Heart left ventricle (tissue), 16 donors: ENCODE results near the gene CEACAM4. TPM values are rescaled to one million over a fixed set of nuclear protein-coding genes. Genes with fewer than 3 reads are reported as not detected.

Source experiments
- ATAC-seq, 4 donors: fragments of 200-7000 bp; cut with Tn5 transposase; one replicate each; pipeline ENCODE4 v1.9.1; 2020 to 2022; ENCODE audit warnings: moderate library complexity in 4 of 4, mild to moderate bottlenecking in 3 of 4, moderate number of reproducible peaks in 1 of 4
- DNase-seq, 5 donors: peaks; one replicate each; pipeline ENCODE4 v3.0.0-alpha.2; 2020
- H3K27ac ChIP-seq, 12 donors: fragments of 200-600 bp; sonication (generic) in 4 of 12; one replicate each; pipeline versions ENCODE4 v1.5.0 to v1.8.0; 2016 to 2022; ENCODE audit warnings: mild to moderate bottlenecking in 2 of 12
- H3K27me3 ChIP-seq, 9 donors: fragments of 200-600 bp; sonication (generic) in 2 of 9; one replicate each; pipeline versions ENCODE4 v1.5.1 to v1.8.0; 2016 to 2022; ENCODE audit warnings: mild to moderate bottlenecking in 3 of 9
- H3K36me3 ChIP-seq, 9 donors: fragments of 200-600 bp; sonication (generic) in 2 of 9; one replicate each; pipeline versions ENCODE4 v1.5.0 to v1.8.0; 2018 to 2022; ENCODE audit warnings: mild to moderate bottlenecking in 2 of 9
- H3K4me1 ChIP-seq, 12 donors: fragments of 200-600 bp; sonication (generic) in 4 of 12; one replicate each; pipeline versions ENCODE4 v1.5.0 to v1.8.0; 2016 to 2022; ENCODE audit warnings: mild to moderate bottlenecking in 3 of 12
- H3K4me3 ChIP-seq, 12 donors: fragments of 200-600 bp; sonication (generic) in 4 of 12; one replicate each; pipeline versions ENCODE4 v1.5.0 to v1.8.0; 2017 to 2022; ENCODE audit warnings: mild to moderate bottlenecking in 9 of 12, moderate library complexity in 4 of 12
- H3K9me3 ChIP-seq, 12 donors: fragments of 200-600 bp; sonication (generic) in 4 of 12; one replicate each; pipeline versions ENCODE4 v1.5.0 to v1.8.0; 2016 to 2022; ENCODE audit warnings: mild to moderate bottlenecking in 1 of 12
- POLR2A ChIP-seq, 2 donors: fragments of 450-650 bp; IDR thresholded peaks; one replicate each; pipeline ENCODE4 v1.6.1; 2017; ENCODE audit warnings: antibody characterized with exemption in 2 of 2, mild to moderate bottlenecking in 2 of 2, moderate library complexity in 2 of 2
- WGBS, 4 donors: extraction: QIAGEN DNeasy Blood & Tissue Kit in 2 of 4; methylation state at CpG; one replicate each; pipeline versions ENCODE4 v1.1.5 to v1.1.7; 2013 to 2018; 5-methylcytosine and 5-hydroxymethylcytosine counted together
- intact Hi-C, 10 donors: fragments of 100-400 bp; cut with DNase I; formaldehyde crosslinking; loops; one replicate each; pipeline versions ENCODE4 v1.11.1 to v1.14.2; 2022
- polyA plus RNA-seq, 2 donors: library from polyadenylated mRNA; stranded (reverse); fragments of 200-250 nt; gene quantifications; one replicate each; pipeline ENCODE4 v1.2.3, GENCODE V29; 2013
- total RNA-seq, 9 donors: library from RNA; depleted of rRNA in 2 of 9; stranded (reverse); fragments of >200 nt in 2 of 9; fragmentation: NEBNext Ultra II Directional in 3 of 9; extraction: Animal tissue kit (Norgen Biotek cat#: 25700) in 3 of 9; gene quantifications; one replicate each; pipeline versions ENCODE4 v1.1.0 to v1.2.4, GENCODE V29; 2016 to 2023
- TF ChIP-seq, protein P1 (sequence below), 12 donors: fragments of 200-600 bp; sonication (generic) in 4 of 12; IDR thresholded peaks; one replicate each; pipeline versions ENCODE4 v1.5.0 to v1.8.0; 2018 to 2022; ENCODE audit warnings: antibody characterized with exemption in 12 of 12, mild to moderate bottlenecking in 5 of 12
- donor health status: ischemic (EF 13 %, LVEDD 7.1; RV severe dilation, severe dysfunction).
- donor health status: healthy with polysubstance abuse.
- donor health status: DM: no; HTN: yes; CAD: no.
- donor health status: DM: no; HTN: no; CAD: no.
- donor health status: ischemic (EF 25% LVEDD 6.9; RV normal size, moderate dysfunction).
- donor health status: ischemic (EF 25% LVEDD 5.7; RV mildly dilated, moderate dysfunction).
- donor health status: healthy.
- donor health status: DM: yes; HTN: yes; CAD: no.
- donor health status: ischemic (EF 35%, LVEDD 5.7; RV mildly dilated, moderate dysfunction).
- donor health status: nonischemic (EF 11% LVEDD 7.7; RV severe dilation, severe dysfunction).
- donor health status: DM: yes; HTN: yes; CAD: no.
- donor health status: PGD.
- donor health status: ischemic (EF 29% LVEDD 5.4; RV normal size, mild dysfunction).
- donor health status: nonischemic (EF 23%, LVEDD 6.1; RV moderate dilation, normal function).

Gene CEACAM4
- total and polyA plus RNA-seq, 11 donors, result 0.29 to 1.5 (median 0.46) TPM; not detected in 2

DNA sequence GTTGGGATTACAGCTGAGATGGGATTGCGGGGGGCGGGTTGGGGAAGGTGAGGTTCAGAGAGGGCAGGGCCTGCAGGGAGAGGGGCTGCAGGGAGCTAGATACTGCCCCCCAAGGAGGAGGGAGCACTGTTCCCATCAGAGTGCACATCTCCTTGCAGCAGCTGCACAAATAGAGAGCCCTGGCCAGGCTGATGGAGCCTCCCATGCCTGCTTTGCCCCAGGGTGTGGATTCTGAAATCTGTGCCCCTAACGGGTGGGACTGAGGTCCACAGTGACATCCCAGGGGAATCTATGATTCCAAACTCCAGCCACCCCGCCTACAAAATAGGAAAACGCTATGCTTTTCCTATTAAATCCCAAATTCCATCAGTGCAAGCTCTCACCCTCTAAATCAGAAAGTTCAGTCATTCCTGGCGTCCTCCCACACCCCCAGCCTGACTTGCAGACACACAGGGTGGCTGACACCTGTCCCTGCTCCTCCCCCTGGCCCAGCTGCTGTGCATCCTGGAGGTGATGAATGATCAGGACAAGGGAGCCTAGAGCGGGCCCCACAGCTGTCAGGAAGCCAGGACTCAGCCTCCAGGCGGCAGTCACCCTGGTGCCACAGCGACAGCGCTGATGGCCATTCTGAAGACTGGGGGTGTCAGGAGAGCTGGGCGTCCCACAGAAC, 57.3 kb downstream of the CEACAM4 start:
- H3K27me3 ChIP-seq, result peaks cover 8 to 64% (median 30%) of the 10 kb centered on the region in 9 donors
- ATAC-seq (no peak), DNase-seq (no peak)
- H3K9me3 ChIP-seq, result peaks cover 0 to 6% (median 0%) of the 10 kb centered on the region in 12 donors
- H3K36me3 ChIP-seq, result no peaks in the 10 kb centered on the region
- H3K27ac ChIP-seq, result no peak overlapping the region
- no peak overlapping the region for H3K4me3 ChIP-seq
- TF ChIP-seq, protein P1, sequence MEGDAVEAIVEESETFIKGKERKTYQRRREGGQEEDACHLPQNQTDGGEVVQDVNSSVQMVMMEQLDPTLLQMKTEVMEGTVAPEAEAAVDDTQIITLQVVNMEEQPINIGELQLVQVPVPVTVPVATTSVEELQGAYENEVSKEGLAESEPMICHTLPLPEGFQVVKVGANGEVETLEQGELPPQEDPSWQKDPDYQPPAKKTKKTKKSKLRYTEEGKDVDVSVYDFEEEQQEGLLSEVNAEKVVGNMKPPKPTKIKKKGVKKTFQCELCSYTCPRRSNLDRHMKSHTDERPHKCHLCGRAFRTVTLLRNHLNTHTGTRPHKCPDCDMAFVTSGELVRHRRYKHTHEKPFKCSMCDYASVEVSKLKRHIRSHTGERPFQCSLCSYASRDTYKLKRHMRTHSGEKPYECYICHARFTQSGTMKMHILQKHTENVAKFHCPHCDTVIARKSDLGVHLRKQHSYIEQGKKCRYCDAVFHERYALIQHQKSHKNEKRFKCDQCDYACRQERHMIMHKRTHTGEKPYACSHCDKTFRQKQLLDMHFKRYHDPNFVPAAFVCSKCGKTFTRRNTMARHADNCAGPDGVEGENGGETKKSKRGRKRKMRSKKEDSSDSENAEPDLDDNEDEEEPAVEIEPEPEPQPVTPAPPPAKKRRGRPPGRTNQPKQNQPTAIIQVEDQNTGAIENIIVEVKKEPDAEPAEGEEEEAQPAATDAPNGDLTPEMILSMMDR (IDR thresholded peaks at IDR 0.05), result no peak
- no peak for TF ChIP-seq POLR2A (IDR thresholded peaks at IDR 0.05)
- WGBS, 4 donors, result 51 to 55% (median 54%) methylated on average over 7 to 11 of the region's 11 CpGs
- intact Hi-C loops, result loop anchor here in 8 of 10 donors (1.0 to 10.0 kb wide), 7 partner anchors 117 to 365 kb away; no protein-coding TSS in a partner anchor
- H3K4me1 ChIP-seq, result peaks cover 0 to 6% (median 1%) of the 10 kb centered on the region in 12 donors

Other genes with a start within 250 kb of the CEACAM4 start
- gene EXOSC5, start 229.7 kb downstream of the CEACAM4 start, total RNA-seq, result 10 to 100 TPM in 8 of 9 donors, 1 to 10 TPM in 1; 9.6 to 18.6 (median 13.7) TPM
- gene EXOSC5, start 229.7 kb downstream of the CEACAM4 start, polyA plus RNA-seq, result 10 to 100 TPM; 21.2 to 40.4 TPM
- 100 to 1,000 TPM in 2 of 9 donors, 10 to 100 TPM in 7; 32.0 to 149 (median 39.2) TPM for gene BCKDHA, start 229.3 kb downstream of the CEACAM4 start, total RNA-seq
- 10 to 100 TPM; 39.1 to 74.4 TPM for gene BCKDHA, start 229.3 kb downstream of the CEACAM4 start, polyA plus RNA-seq
- gene B3GNT8, start 199.7 kb downstream of the CEACAM4 start, total RNA-seq, result 10 to 100 TPM in 3 of 9 donors, 1 to 10 TPM in 6; 6.4 to 11.5 (median 9.4) TPM
- gene B3GNT8, start 199.7 kb downstream of the CEACAM4 start, polyA plus RNA-seq, result 10 to 100 TPM in 1 of 2 donors, 1 to 10 TPM in 1; 5.0 to 12.6 TPM
- 100 to 1,000 TPM in 6 of 9 donors, 10 to 100 TPM in 3; 67.9 to 138 (median 102) TPM for gene DMAC2, start 187.2 kb downstream of the CEACAM4 start, total RNA-seq
- 100 to 1,000 TPM; 121 to 130 TPM for gene DMAC2, start 187.2 kb downstream of the CEACAM4 start, polyA plus RNA-seq
- gene ERICH4, start 183.9 kb downstream of the CEACAM4 start, total RNA-seq, result under 1 TPM in 1 of 9 donors, not detected in 8; 0.30 TPM
- gene ERICH4, start 183.9 kb downstream of the CEACAM4 start, polyA plus RNA-seq, result under 1 TPM in 1 of 2 donors, not detected in 1; 0.10 TPM
- gene CEACAM21, start 50.9 kb downstream of the CEACAM4 start, total RNA-seq, result 1 to 10 TPM in 2 of 9 donors, under 1 TPM in 6, not detected in 1; 0.27 to 5.7 (median 0.66) TPM
- under 1 TPM in 1 of 2 donors, not detected in 1; 0.50 TPM for gene CEACAM21, start 50.9 kb downstream of the CEACAM4 start, polyA plus RNA-seq
- gene CEACAM7, start 61.2 kb upstream of the CEACAM4 start, total RNA-seq, result under 1 TPM in 1 of 9 donors, not detected in 8; 0.26 TPM
- gene CEACAM7, start 61.2 kb upstream of the CEACAM4 start, polyA plus RNA-seq, result under 1 TPM in 1 of 2 donors, not detected in 1; 0.12 TPM
- under 1 TPM in 1 of 9 donors, not detected in 8; 0.75 TPM for gene CEACAM5, start 81.6 kb upstream of the CEACAM4 start, total RNA-seq
- under 1 TPM in 1 of 2 donors, not detected in 1; 0.22 TPM for gene CEACAM5, start 81.6 kb upstream of the CEACAM4 start, polyA plus RNA-seq
- gene CEACAM6, start 128.5 kb upstream of the CEACAM4 start, total RNA-seq, result under 1 TPM in 2 of 9 donors, not detected in 7; 0.12 to 0.53 TPM
- gene CEACAM6, start 128.5 kb upstream of the CEACAM4 start, polyA plus RNA-seq, result under 1 TPM in 1 of 2 donors, not detected in 1; 0.08 TPM
- 1 to 10 TPM in 2 of 9 donors, not detected in 7; 1.6 to 2.0 TPM for gene CEACAM3, start 169.5 kb upstream of the CEACAM4 start, total RNA-seq
- under 1 TPM in 1 of 2 donors, not detected in 1; 0.07 TPM for gene CEACAM3, start 169.5 kb upstream of the CEACAM4 start, polyA plus RNA-seq
- gene LYPD4, start 217.6 kb upstream of the CEACAM4 start, total RNA-seq, result not detected
- not detected for gene LYPD4, start 217.6 kb upstream of the CEACAM4 start, polyA plus RNA-seq
- not detected for gene DMRTC2, start 218.0 kb upstream of the CEACAM4 start, total RNA-seq
- not detected for gene DMRTC2, start 218.0 kb upstream of the CEACAM4 start, polyA plus RNA-seq
- gene RPS19, start 233.2 kb upstream of the CEACAM4 start, total RNA-seq, result 1,000 to 10,000 TPM in 1 of 9 donors, 100 to 1,000 TPM in 8; 161 to 1,072 (median 585) TPM
- gene RPS19, start 233.2 kb upstream of the CEACAM4 start, polyA plus RNA-seq, result 1,000 to 10,000 TPM in 1 of 2 donors, 100 to 1,000 TPM in 1; 840 to 1,676 TPM